Body of pancreas (tissue), 4 donors: ENCODE data around the gene DOCK4. TPM values are rescaled to one million over a fixed set of nuclear protein-coding genes. Genes with fewer than 3 reads are reported as not detected.

Experiments
- ATAC-seq: fragments of 150-250 bp; one replicate; pipeline ENCODE4 v1.9.1; 2016
- DNase-seq, 4 donors: peaks; one replicate each; pipeline ENCODE4 v3.0.0-alpha.2; 2019
- H3K27ac ChIP-seq, 4 donors: fragments of 200-600 bp; sonication (generic); 1 replicate in 3 of 4; 2 replicates in 1 of 4; pipeline versions ENCODE4 v1.5.1 to v1.6.1; 2016 to 2019; ENCODE audit warnings: mild to moderate bottlenecking in 1 of 4, mixed read lengths in 1 of 4, moderate library complexity in 1 of 4
- H3K27me3 ChIP-seq, 2 donors: fragments of 200-600 bp; sonication (generic); one replicate each; pipeline ENCODE4 v1.6.0; 2016; ENCODE audit warnings: mild to moderate bottlenecking in 1 of 2
- H3K36me3 ChIP-seq, 2 donors: fragments of 200-600 bp; sonication (generic); replicated peaks in 1 of 2; 2 replicates each; pipeline ENCODE4 v1.5.1; 2016; ENCODE audit warnings: low read depth in 2 of 2; ENCODE audit not compliant: insufficient read depth in 1 of 2
- H3K4me1 ChIP-seq: fragments of 200-600 bp; sonication (generic); one replicate; pipeline ENCODE4 v1.6.0; 2016
- H3K4me3 ChIP-seq, 2 donors: fragments of 200-600 bp; sonication (generic); 1 replicate in 1 of 2; 2 replicates in 1 of 2; pipeline ENCODE4 v1.5.1; 2016 to 2019
- H3K9me3 ChIP-seq, 3 donors: fragments of 200-600 bp; sonication (generic); 1 replicate in 2 of 3; 2 replicates in 1 of 3; pipeline ENCODE4 v1.5.1; 2016
- POLR2A ChIP-seq, 3 donors: fragments of 450-650 bp; IDR thresholded peaks; one replicate each; pipeline ENCODE4 v1.6.1; 2016; ENCODE audit warnings: antibody characterized with exemption in 3 of 3, mild to moderate bottlenecking in 2 of 3
- WGBS, 2 donors: methylation state at CpG; one replicate each; pipeline ENCODE4 v1.1.5; 2017; 5-methylcytosine and 5-hydroxymethylcytosine counted together
- intact Hi-C: fragments of 100-400 bp; cut with DNase I; formaldehyde crosslinking; loops from one replicate; pipeline ENCODE4 v1.15.1; 2023
- total RNA-seq, 2 donors: library from RNA; depleted of rRNA; stranded (reverse); fragments of >200 nt; gene quantifications; one replicate each; pipeline ENCODE4 v1.1.0, GENCODE V29; 2016
- TF ChIP-seq, protein P1 (sequence below), 7 experiments: fragments of 450-650 bp in 4 of 7; fragments of 200-600 bp in 3 of 7; sonication (generic) in 3 of 7; IDR thresholded peaks; one replicate each; pipeline ENCODE4 v1.5.1; 2016 to 2019; ENCODE audit warnings: antibody characterized with exemption in 7 of 7

DOCK4 gene
- total RNA-seq, 2 donors from 2014 or later: 24.9 to 34.6 TPM

DNA sequence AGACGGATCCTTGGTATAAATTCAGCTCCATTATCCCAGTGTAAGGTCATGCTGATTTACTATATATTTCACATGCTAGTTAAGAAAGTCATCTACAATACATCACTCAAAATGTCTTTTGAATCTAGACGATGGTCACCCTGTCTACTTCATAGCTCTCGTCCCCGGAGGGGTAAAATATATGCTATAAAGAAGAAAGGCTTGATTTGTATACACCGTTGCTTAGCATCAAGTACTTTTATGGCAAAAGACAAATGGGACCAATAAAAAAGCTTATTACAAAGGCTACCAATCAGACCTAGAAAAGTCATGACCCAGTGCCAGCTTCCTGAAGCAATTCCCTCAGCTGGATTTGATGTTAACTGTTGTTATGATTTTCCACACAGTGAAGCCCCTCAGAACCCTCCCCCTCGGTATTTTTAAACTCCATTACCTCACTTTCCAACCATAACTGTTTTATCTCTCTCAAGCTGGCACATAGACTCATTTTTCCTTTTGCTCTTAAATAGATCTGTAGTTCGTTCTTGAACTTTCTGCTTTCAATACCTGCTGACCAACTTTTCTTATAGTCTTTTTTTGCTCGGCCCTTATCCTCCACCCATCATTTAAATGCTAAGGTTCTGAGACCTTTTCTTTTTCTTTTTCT is 104.9 kb downstream of the DOCK4 start:
- Histone ChIP-seq H3K4me3 (no peak overlapping the region), H3K36me3 (no peaks in the 10 kb centered on the region), H3K27ac (no peak overlapping the region), H3K4me1 (no peaks in the 10 kb centered on the region), H3K9me3 (no peaks in the 10 kb centered on the region), H3K27me3 (no peaks in the 10 kb centered on the region)
- TF ChIP-seq, protein P1, sequence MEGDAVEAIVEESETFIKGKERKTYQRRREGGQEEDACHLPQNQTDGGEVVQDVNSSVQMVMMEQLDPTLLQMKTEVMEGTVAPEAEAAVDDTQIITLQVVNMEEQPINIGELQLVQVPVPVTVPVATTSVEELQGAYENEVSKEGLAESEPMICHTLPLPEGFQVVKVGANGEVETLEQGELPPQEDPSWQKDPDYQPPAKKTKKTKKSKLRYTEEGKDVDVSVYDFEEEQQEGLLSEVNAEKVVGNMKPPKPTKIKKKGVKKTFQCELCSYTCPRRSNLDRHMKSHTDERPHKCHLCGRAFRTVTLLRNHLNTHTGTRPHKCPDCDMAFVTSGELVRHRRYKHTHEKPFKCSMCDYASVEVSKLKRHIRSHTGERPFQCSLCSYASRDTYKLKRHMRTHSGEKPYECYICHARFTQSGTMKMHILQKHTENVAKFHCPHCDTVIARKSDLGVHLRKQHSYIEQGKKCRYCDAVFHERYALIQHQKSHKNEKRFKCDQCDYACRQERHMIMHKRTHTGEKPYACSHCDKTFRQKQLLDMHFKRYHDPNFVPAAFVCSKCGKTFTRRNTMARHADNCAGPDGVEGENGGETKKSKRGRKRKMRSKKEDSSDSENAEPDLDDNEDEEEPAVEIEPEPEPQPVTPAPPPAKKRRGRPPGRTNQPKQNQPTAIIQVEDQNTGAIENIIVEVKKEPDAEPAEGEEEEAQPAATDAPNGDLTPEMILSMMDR (IDR thresholded peaks at IDR 0.05): no peak
- no peak for TF ChIP-seq POLR2A (IDR thresholded peaks at IDR 0.05)
- intact Hi-C loops: no loop called here
- ATAC-seq (no peak), DNase-seq (no peak)
- 81 to 85% methylated on average over 8 of the region's 8 CpGs for WGBS, 2 donors

DNA sequence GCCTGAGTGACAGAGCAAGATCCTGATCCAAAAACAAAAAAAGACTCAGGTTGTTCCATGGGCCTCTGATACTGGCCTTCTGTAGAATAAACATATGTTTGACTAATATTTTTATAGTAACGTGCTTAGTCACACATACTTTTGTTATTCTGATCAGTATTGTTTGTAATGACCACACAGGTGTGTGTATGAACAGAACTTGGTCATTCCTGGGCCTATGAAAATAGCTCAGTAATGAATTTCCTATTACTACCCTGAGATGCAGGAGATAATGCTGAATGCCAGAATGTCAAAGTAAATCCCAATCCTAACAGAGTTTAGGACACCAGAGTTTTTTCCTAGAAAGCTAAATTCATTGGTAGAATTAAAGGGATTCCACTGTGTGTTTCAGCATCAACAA is 108.7 kb downstream of the DOCK4 start:
- no peak for TF ChIP-seq POLR2A (IDR thresholded peaks at IDR 0.05)
- TF ChIP-seq, protein P1 (IDR thresholded peaks at IDR 0.05): no peak
- Histone ChIP-seq H3K9me3 (no peaks in the 10 kb centered on the region), H3K27me3 (no peaks in the 10 kb centered on the region), H3K36me3 (no peaks in the 10 kb centered on the region), H3K27ac (no peak overlapping the region), H3K4me1 (no peaks in the 10 kb centered on the region), H3K4me3 (no peak overlapping the region)
- 48 to 50% methylated on average over 1 of the region's 1 CpG for WGBS, 2 donors
- DNase-seq (no peak), ATAC-seq (no peak)
- intact Hi-C loops: no loop called here

DNA sequence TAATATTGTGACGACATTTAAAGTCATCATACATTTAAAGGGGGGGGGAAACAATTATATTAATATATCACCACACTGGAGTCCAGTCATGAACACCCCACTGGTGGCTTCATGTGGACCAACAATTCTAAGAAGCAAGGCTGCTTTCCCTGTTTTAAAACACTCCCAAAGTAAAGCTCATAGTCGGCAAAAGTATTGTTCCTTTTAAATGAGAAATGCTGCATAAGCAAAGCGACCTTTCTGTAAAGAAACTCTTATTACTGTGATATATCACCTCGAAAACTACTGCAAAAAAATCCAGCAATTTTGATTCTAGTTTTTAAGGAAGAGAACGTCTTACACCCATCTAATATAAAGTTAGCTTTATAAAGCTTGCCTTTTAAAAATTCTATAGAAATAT is 112.8 kb downstream of the DOCK4 start:
- intact Hi-C loops: no loop called here
- ATAC-seq (no peak), DNase-seq (no peak)
- Histone ChIP-seq H3K27ac (no peak overlapping the region), H3K4me1 (no peaks in the 10 kb centered on the region), H3K36me3 (no peaks in the 10 kb centered on the region), H3K27me3 (no peaks in the 10 kb centered on the region), H3K9me3 (no peaks in the 10 kb centered on the region), H3K4me3 (no peak overlapping the region)
- TF ChIP-seq, protein P1 (IDR thresholded peaks at IDR 0.05): no peak
- no peak for TF ChIP-seq POLR2A (IDR thresholded peaks at IDR 0.05)
- WGBS, 2 donors: 87 to 93% methylated on average over 5 of the region's 5 CpGs

DNA sequence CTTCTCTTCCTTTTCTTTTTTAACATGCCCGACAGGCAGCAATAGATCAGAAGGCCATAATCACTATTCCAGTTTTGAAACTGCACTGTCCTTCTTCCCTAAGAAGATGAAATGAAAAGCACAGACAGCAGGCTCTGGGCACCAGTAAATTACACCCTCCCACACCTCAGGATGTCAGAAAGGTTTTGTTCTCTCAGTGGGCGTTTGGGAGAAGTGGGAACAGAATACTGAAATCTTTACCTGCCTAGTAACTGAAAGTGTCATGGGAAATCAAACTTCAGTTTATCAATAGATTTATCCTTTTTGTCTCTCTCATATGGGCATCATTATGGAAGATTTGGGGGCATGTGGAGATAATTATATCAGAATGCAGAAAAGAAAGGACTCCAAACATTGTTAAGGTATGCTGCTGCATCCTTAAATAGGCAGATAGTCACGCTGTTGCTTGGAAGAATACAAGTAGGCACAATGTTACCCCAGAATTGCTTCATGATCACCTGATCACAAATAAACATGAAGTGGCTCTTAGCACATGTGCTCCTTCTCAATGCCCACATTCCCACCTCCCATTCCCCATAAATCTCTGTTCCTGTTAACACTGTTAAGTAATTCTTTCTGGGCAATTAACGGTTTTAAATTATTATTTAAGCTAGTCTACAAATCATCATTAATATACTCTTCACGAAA is 113.3 kb downstream of the DOCK4 start:
- no peak for DNase-seq

More for the DNA sequence above, 113.3 kb downstream of the DOCK4 start:
- no peaks in the 10 kb centered on the region for H3K9me3 ChIP-seq
- TF ChIP-seq, protein P1 (IDR thresholded peaks at IDR 0.05): no peak
- no peak for TF ChIP-seq POLR2A (IDR thresholded peaks at IDR 0.05)
- H3K36me3 ChIP-seq: no peaks in the 10 kb centered on the region
- H3K4me3 ChIP-seq: no peak overlapping the region
- 81 to 84% methylated on average over 5 of the region's 5 CpGs for WGBS, 2 donors
- intact Hi-C loops: no loop called here
- H3K4me1 ChIP-seq: no peaks in the 10 kb centered on the region
- H3K27me3 ChIP-seq: no peaks in the 10 kb centered on the region
- no peak overlapping the region for H3K27ac ChIP-seq
- no peak for ATAC-seq
